OCI-LY7 (cell line): ENCODE results near the gene SNIP1.
"Not testable (repeated sequence)": the region's sequence is repeated elsewhere in the genome, so short reads cannot be mapped to it uniquely, and the experiment has no call there.

Experiments used
- EZH2phosphoT487 ChIP-seq: fragments of 200-600 bp; sonication (generic); IDR thresholded peaks from 2 replicates; pipeline ENCODE4 v1.6.1; 2018; ENCODE audit warnings: low read depth, borderline replicate concordance, mild to moderate bottlenecking, mixed run types, antibody characterized with exemption, low read length, moderate library complexity, mixed read lengths
- TF ChIP-seq, protein P1 (sequence below): fragments of 200-600 bp; sonication (generic); conservative IDR thresholded peaks from 2 replicates; pipeline ENCODE4 v1.5.1; 2014; ENCODE audit warnings: mild to moderate bottlenecking, antibody characterized with exemption, low read length, moderate library complexity, mixed read lengths

DNA sequence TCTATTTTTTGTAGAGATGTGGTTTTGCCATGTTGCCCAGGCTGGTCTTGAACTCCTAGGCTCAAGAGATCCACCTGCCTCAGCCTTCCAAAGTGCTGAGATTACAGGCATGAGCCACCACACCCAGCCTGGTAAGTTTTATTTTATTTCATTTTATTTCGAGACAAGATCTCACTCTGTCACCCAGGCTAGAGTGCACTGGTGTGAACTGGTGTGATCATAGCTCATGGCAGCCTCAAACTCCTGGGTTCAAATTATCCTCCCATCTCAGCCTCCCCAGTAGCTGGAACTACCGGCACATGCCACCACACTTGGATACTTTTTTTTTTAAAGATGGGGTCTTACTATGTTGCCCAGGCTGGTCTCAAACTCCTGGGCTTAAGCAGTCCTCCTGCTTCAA lies 51.3 kb downstream of the SNIP1 start:
- TF ChIP-seq, protein P1, sequence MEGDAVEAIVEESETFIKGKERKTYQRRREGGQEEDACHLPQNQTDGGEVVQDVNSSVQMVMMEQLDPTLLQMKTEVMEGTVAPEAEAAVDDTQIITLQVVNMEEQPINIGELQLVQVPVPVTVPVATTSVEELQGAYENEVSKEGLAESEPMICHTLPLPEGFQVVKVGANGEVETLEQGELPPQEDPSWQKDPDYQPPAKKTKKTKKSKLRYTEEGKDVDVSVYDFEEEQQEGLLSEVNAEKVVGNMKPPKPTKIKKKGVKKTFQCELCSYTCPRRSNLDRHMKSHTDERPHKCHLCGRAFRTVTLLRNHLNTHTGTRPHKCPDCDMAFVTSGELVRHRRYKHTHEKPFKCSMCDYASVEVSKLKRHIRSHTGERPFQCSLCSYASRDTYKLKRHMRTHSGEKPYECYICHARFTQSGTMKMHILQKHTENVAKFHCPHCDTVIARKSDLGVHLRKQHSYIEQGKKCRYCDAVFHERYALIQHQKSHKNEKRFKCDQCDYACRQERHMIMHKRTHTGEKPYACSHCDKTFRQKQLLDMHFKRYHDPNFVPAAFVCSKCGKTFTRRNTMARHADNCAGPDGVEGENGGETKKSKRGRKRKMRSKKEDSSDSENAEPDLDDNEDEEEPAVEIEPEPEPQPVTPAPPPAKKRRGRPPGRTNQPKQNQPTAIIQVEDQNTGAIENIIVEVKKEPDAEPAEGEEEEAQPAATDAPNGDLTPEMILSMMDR = not testable (repeated sequence)
- TF ChIP-seq EZH2phosphoT487 = not testable (repeated sequence)
